Astrocyte (in vitro differentiated cells and primary cell): ENCODE data around the gene GSTCD.

ENCODE experiments used
- CTCF ChIP-seq: IDR thresholded peaks from 2 replicates; pipeline ENCODE4 v1.5.1; 2011; ENCODE audit warnings: low read depth, mild to moderate bottlenecking, inconsistent platforms, low read length, moderate library complexity; ENCODE audit not compliant: insufficient read depth
- EZH2 ChIP-seq: IDR thresholded peaks from 2 replicates; pipeline ENCODE4 v1.6.1; 2012; ENCODE audit warnings: mild to moderate bottlenecking, low read length, inconsistent platforms; ENCODE audit not compliant: insufficient read depth

- TF ChIP-seq CTCF (no peak), EZH2 (no peak)
These were observed 126.6 kb downstream of the GSTCD start for GRCh38 chr4:105835177-105835576.
